Lower leg skin (tissue), 3 donors: ENCODE results near the gene POLN.

ENCODE experiments used
- POLR2A ChIP-seq, 2 donors: fragments of 450-650 bp; IDR thresholded peaks; one replicate each; pipeline ENCODE4 v1.6.1; 2016 to 2017; ENCODE audit warnings: antibody characterized with exemption in 2 of 2, mild to moderate bottlenecking in 1 of 2, moderate library complexity in 1 of 2
- TF ChIP-seq, protein P1 (sequence below), 3 donors: fragments of 450-650 bp; IDR thresholded peaks; one replicate each; pipeline ENCODE4 v1.5.1; 2016; ENCODE audit warnings: antibody characterized with exemption in 3 of 3, mild to moderate bottlenecking in 3 of 3, moderate library complexity in 2 of 3

DNA sequence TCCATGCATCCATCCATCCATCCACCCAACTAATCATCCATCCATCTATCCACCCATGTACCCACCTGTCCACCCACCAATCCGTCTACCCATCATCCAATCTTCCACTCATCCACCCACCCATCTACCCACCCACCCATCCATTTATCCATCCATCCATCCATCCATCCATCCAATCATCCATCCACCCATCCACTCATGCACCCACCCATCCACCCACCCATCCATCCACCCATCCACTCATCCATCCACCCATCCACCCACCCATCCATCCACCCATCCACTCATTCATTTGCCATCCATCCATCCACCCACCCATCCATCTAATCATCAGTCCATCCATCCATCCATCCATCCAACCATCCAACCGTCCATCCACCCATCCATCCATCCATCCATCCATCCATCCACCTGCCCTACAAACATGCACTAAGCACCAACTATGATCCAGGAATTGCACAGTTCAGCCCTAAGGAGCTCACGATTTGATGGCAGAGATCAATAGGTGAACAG lies 41.3 kb upstream of the POLN start:
- TF ChIP-seq, protein P1, sequence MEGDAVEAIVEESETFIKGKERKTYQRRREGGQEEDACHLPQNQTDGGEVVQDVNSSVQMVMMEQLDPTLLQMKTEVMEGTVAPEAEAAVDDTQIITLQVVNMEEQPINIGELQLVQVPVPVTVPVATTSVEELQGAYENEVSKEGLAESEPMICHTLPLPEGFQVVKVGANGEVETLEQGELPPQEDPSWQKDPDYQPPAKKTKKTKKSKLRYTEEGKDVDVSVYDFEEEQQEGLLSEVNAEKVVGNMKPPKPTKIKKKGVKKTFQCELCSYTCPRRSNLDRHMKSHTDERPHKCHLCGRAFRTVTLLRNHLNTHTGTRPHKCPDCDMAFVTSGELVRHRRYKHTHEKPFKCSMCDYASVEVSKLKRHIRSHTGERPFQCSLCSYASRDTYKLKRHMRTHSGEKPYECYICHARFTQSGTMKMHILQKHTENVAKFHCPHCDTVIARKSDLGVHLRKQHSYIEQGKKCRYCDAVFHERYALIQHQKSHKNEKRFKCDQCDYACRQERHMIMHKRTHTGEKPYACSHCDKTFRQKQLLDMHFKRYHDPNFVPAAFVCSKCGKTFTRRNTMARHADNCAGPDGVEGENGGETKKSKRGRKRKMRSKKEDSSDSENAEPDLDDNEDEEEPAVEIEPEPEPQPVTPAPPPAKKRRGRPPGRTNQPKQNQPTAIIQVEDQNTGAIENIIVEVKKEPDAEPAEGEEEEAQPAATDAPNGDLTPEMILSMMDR (IDR thresholded peaks at IDR 0.05) = no peak
- TF ChIP-seq POLR2A (IDR thresholded peaks at IDR 0.05) = no peak
